ENCODE results near the gene CORIN.

CORIN gene

DNA sequence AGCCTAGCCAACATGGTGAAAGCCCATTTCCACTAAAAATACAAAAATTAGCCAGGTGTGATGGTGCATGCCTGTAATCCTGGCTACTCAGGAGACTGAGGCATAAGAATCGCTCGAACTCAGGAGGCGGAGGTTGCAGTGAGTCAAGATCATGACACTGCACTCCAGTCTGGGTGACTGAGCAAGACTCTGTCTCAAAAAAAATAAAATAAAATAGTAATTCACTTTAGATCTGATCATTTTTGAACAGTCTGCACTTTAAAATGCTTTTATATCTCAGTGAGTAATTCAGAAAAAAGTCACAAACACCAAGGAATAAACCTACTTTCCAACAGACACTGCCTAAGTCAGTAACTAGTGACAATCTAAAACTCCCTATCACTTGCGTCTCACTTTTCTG is 25.6 kb upstream of the CORIN start:
- no peaks in the 10 kb centered on the region for H3K27me3 ChIP-seq (replicated peaks; ENCODE audit: insufficient read depth, low read length)
- no peak for DNase-seq
- TF ChIP-seq EZH2phosphoT487 (IDR thresholded peaks at IDR 0.05; ENCODE audit: low read length) (no peak), EZH2 (optimal IDR thresholded peaks at IDR 0.05; ENCODE audit: low read depth, low read length) (no peak)
- TF ChIP-seq, protein P1, sequence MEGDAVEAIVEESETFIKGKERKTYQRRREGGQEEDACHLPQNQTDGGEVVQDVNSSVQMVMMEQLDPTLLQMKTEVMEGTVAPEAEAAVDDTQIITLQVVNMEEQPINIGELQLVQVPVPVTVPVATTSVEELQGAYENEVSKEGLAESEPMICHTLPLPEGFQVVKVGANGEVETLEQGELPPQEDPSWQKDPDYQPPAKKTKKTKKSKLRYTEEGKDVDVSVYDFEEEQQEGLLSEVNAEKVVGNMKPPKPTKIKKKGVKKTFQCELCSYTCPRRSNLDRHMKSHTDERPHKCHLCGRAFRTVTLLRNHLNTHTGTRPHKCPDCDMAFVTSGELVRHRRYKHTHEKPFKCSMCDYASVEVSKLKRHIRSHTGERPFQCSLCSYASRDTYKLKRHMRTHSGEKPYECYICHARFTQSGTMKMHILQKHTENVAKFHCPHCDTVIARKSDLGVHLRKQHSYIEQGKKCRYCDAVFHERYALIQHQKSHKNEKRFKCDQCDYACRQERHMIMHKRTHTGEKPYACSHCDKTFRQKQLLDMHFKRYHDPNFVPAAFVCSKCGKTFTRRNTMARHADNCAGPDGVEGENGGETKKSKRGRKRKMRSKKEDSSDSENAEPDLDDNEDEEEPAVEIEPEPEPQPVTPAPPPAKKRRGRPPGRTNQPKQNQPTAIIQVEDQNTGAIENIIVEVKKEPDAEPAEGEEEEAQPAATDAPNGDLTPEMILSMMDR (IDR thresholded peaks at IDR 0.05; ENCODE audit: low read length): no peak
- no peak overlapping the region for H3K27ac ChIP-seq (ENCODE audit: low read length)
- no peaks in the 10 kb centered on the region for H3K4me1 ChIP-seq (ENCODE audit: low read length)
- no peak overlapping the region for H3K9ac ChIP-seq (ENCODE audit: low read length)
- peaks cover 6% of the 10 kb centered on the region; the same call in 1 of the 2 replicates for H3K36me3 ChIP-seq (replicated peaks; ENCODE audit: insufficient read depth, low read length)
- no peak overlapping the region for H3K4me2 ChIP-seq (ENCODE audit: low read depth, low read length)
- no peak overlapping the region for H2AFZ ChIP-seq (ENCODE audit: low read length)
- no peaks in the 10 kb centered on the region for H4K20me1 ChIP-seq (ENCODE audit: insufficient read depth, low read length)
- no peak overlapping the region for H3K4me3 ChIP-seq (ENCODE audit: low read length)
- no peaks in the 10 kb centered on the region for H3F3A ChIP-seq (ENCODE audit: insufficient read depth, low read length)
- H3K9me3 ChIP-seq (replicated peaks; ENCODE audit: insufficient read depth, low read length): no peaks in the 10 kb centered on the region
- no peaks in the 10 kb centered on the region for H3K79me2 ChIP-seq (ENCODE audit: low read length)
- no peaks in the 10 kb centered on the region for H3K9me2 ChIP-seq (replicated peaks; ENCODE audit: insufficient read depth, low read length)

- H2AFZ ChIP-seq (ENCODE audit: low read length): no peak overlapping the region
- no peaks in the 10 kb centered on the region for H3K9me3 ChIP-seq (replicated peaks; ENCODE audit: insufficient read depth, low read length)
- H3K36me3 ChIP-seq (replicated peaks; ENCODE audit: insufficient read depth, low read length): peaks cover 6% of the 10 kb centered on the region; the same call in 1 of the 2 replicates
- H3K27me3 ChIP-seq (replicated peaks; ENCODE audit: insufficient read depth, low read length): no peaks in the 10 kb centered on the region
- H3K27ac ChIP-seq (ENCODE audit: low read length): no peak overlapping the region
- no peak for DNase-seq
- no peaks in the 10 kb centered on the region for H3K79me2 ChIP-seq (ENCODE audit: low read length)
- H3K4me3 ChIP-seq (ENCODE audit: low read length): no peak overlapping the region
- no peak overlapping the region for H3K9ac ChIP-seq (ENCODE audit: low read length)
- no peaks in the 10 kb centered on the region for H3K9me2 ChIP-seq (replicated peaks; ENCODE audit: insufficient read depth, low read length)
- TF ChIP-seq EZH2phosphoT487 (IDR thresholded peaks at IDR 0.05; ENCODE audit: low read length): no peak
- TF ChIP-seq, protein P1 (IDR thresholded peaks at IDR 0.05; ENCODE audit: low read length): no peak
- TF ChIP-seq EZH2 (optimal IDR thresholded peaks at IDR 0.05; ENCODE audit: low read depth, low read length): no peak
- H3K4me2 ChIP-seq (ENCODE audit: low read depth, low read length): no peak overlapping the region
- H3K4me1 ChIP-seq (ENCODE audit: low read length): no peaks in the 10 kb centered on the region
- no peaks in the 10 kb centered on the region for H3F3A ChIP-seq (ENCODE audit: insufficient read depth, low read length)
- H4K20me1 ChIP-seq (ENCODE audit: insufficient read depth, low read length): no peaks in the 10 kb centered on the region
Observed at GRCh38 chr4:47862297-47862696, 24.4 kb upstream of the CORIN start.

- Histone ChIP-seq H2AFZ (ENCODE audit: low read length) (no peak overlapping the region), H3K9me3 (replicated peaks; ENCODE audit: insufficient read depth, low read length) (no peaks in the 10 kb centered on the region), H3K79me2 (ENCODE audit: low read length) (no peaks in the 10 kb centered on the region), H3K27ac (ENCODE audit: low read length) (no peak overlapping the region), H3K4me2 (ENCODE audit: low read depth, low read length) (no peak overlapping the region), H3K9me2 (replicated peaks; ENCODE audit: insufficient read depth, low read length) (no peaks in the 10 kb centered on the region), H3F3A (ENCODE audit: insufficient read depth, low read length) (no peaks in the 10 kb centered on the region), H3K4me1 (ENCODE audit: low read length) (no peaks in the 10 kb centered on the region), H3K9ac (ENCODE audit: low read length) (no peak overlapping the region), H4K20me1 (ENCODE audit: insufficient read depth, low read length) (no peaks in the 10 kb centered on the region), H3K27me3 (replicated peaks; ENCODE audit: insufficient read depth, low read length) (no peaks in the 10 kb centered on the region), H3K4me3 (ENCODE audit: low read length) (no peak overlapping the region), H3K36me3 (replicated peaks; ENCODE audit: insufficient read depth, low read length) (peaks cover 6% of the 10 kb centered on the region; the same call in 1 of the 2 replicates)
- DNase-seq: no peak
- no peak for TF ChIP-seq EZH2 (optimal IDR thresholded peaks at IDR 0.05; ENCODE audit: low read depth, low read length)
- TF ChIP-seq, protein P1 (IDR thresholded peaks at IDR 0.05; ENCODE audit: low read length): no peak
- no peak for TF ChIP-seq EZH2phosphoT487 (IDR thresholded peaks at IDR 0.05; ENCODE audit: low read length)
Observed at GRCh38 chr4:47860305-47860704, 22.4 kb upstream of the CORIN start.

Data from MM.1S (cell line).